H9 (cell line): ENCODE measurements around the gene PLXNA4. TPM values are rescaled to one million over a fixed set of nuclear protein-coding genes. Genes with fewer than 3 reads are reported as not detected.

Experiments used
- DNase-seq: peaks from one replicate; pipeline ENCODE4 v3.0.0-alpha.2; 2017
- H2AFZ ChIP-seq: one replicate; pipeline ENCODE4 v1.6.1; 2013; ENCODE audit warnings: mild to moderate bottlenecking, low read length, control low read depth, moderate library complexity
- H2AK5ac ChIP-seq: 2 replicates; pipeline ENCODE4 v1.6.1; 2013; ENCODE audit warnings: low read length, control low read depth, mixed read lengths; ENCODE audit not compliant: insufficient read length
- H2BK120ac ChIP-seq: one replicate; pipeline ENCODE4 v1.6.1; 2013; ENCODE audit warnings: low read depth, mild to moderate bottlenecking, low read length, control low read depth, inconsistent platforms; ENCODE audit not compliant: poor library complexity, severe bottlenecking
- H2BK12ac ChIP-seq: 2 replicates; pipeline ENCODE4 v1.6.1; 2013; ENCODE audit warnings: low read length, control low read depth, mixed read lengths, low read depth; ENCODE audit not compliant: insufficient read length
- H2BK15ac ChIP-seq: 2 replicates; pipeline ENCODE4 v1.6.1; 2013; ENCODE audit warnings: low read depth, low read length, control low read depth
- H2BK20ac ChIP-seq: one replicate; pipeline ENCODE4 v1.6.1; 2013; ENCODE audit warnings: low read depth, mild to moderate bottlenecking, low read length, control low read depth, inconsistent platforms; ENCODE audit not compliant: poor library complexity, severe bottlenecking
- H2BK5ac ChIP-seq: 2 replicates; pipeline ENCODE4 v1.6.1; 2013; ENCODE audit warnings: low read length, control low read depth, mixed read lengths; ENCODE audit not compliant: insufficient read length
- H3K14ac ChIP-seq: 2 replicates; pipeline ENCODE4 v1.6.1; 2013; ENCODE audit warnings: low read length, control low read depth; ENCODE audit not compliant: insufficient read depth
- H3K18ac ChIP-seq: 2 replicates; pipeline ENCODE4 v1.6.1; 2013; ENCODE audit warnings: low read depth, mild to moderate bottlenecking, mixed read lengths, low read length, control low read depth; ENCODE audit not compliant: insufficient read length
- H3K23ac ChIP-seq: 2 replicates; pipeline ENCODE4 v1.6.1; 2013; ENCODE audit warnings: low read length, control low read depth, mixed read lengths, low read depth; ENCODE audit not compliant: insufficient read length
- H3K23me2 ChIP-seq: 2 replicates; pipeline ENCODE4 v1.6.1; 2013; ENCODE audit warnings: low read depth, mild to moderate bottlenecking, mixed read lengths, low read length, control low read depth; ENCODE audit not compliant: insufficient read length, poor library complexity, severe bottlenecking
- H3K27ac ChIP-seq: 2 replicates; pipeline ENCODE4 v1.5.1; 2013; ENCODE audit warnings: low read length, control low read depth, mixed read lengths, low read depth; ENCODE audit not compliant: insufficient read length
- H3K27me3 ChIP-seq: 2 replicates; pipeline ENCODE4 v1.6.1; 2013; ENCODE audit warnings: low read length, control low read depth, inconsistent platforms; ENCODE audit not compliant: insufficient read depth
- H3K4ac ChIP-seq: 2 replicates; pipeline ENCODE4 v1.6.1; 2013; ENCODE audit warnings: low read depth, mild to moderate bottlenecking, control low read depth, inconsistent platforms, low read length, moderate library complexity
- H3K4me1 ChIP-seq: 2 replicates; pipeline ENCODE4 v1.6.1; 2013; ENCODE audit warnings: low read length, control low read depth, inconsistent platforms; ENCODE audit not compliant: insufficient read depth
- H3K4me2 ChIP-seq: 2 replicates; pipeline ENCODE4 v1.6.1; 2013; ENCODE audit warnings: low read length, control low read depth, mixed read lengths; ENCODE audit not compliant: insufficient read length, insufficient read depth
- H3K56ac ChIP-seq: 2 replicates; pipeline ENCODE4 v1.6.1; 2013; ENCODE audit warnings: low read depth, mild to moderate bottlenecking, mixed read lengths, low read length, control low read depth; ENCODE audit not compliant: insufficient read length
- H3K79me1 ChIP-seq: 2 replicates; pipeline ENCODE4 v1.6.1; 2013; ENCODE audit warnings: low read depth, mild to moderate bottlenecking, moderate library complexity, low read length, control low read depth, inconsistent platforms; ENCODE audit not compliant: insufficient read depth, poor library complexity, severe bottlenecking
- H3K79me2 ChIP-seq: 2 replicates; pipeline ENCODE4 v1.6.1; 2013; ENCODE audit warnings: low read length, control low read depth, inconsistent platforms; ENCODE audit not compliant: insufficient read depth
- H3K9ac ChIP-seq: 2 replicates; pipeline ENCODE4 v1.6.1; 2013; ENCODE audit warnings: low read length, control low read depth, mixed read lengths; ENCODE audit not compliant: insufficient read length; ENCODE audit errors: extremely low read depth
- H3K9me3 ChIP-seq: one replicate; pipeline ENCODE4 v1.6.1; 2013; ENCODE audit warnings: low read depth, low read length, inconsistent platforms; ENCODE audit not compliant: control insufficient read depth
- H3T11ph ChIP-seq: one replicate; pipeline ENCODE4 v1.6.1; 2013; ENCODE audit warnings: mild to moderate bottlenecking, low read length, control low read depth, inconsistent platforms
- H4K20me1 ChIP-seq: one replicate; pipeline ENCODE4 v1.6.1; 2013; ENCODE audit not compliant: control insufficient read depth, insufficient read length, insufficient read depth
- H4K5ac ChIP-seq: 2 replicates; pipeline ENCODE4 v1.6.1; 2013; ENCODE audit warnings: low read depth, mild to moderate bottlenecking, mixed read lengths, low read length, control low read depth; ENCODE audit not compliant: insufficient read length
- H4K8ac ChIP-seq: replicated peaks from 2 replicates; pipeline ENCODE4 v1.6.1; 2013; ENCODE audit warnings: low read length, control low read depth, mixed read lengths, low read depth; ENCODE audit not compliant: insufficient read length
- H4K91ac ChIP-seq: 2 replicates; pipeline ENCODE4 v1.6.1; 2013; ENCODE audit warnings: low read depth, mild to moderate bottlenecking, moderate library complexity, mixed read lengths, low read length, control low read depth; ENCODE audit not compliant: insufficient read length
- H3K27ac Mint-ChIP-seq, 3 experiments: 2 replicates in 2 of 3; 3 replicates in 1 of 3; pipeline ENCODE4 v1.8.0; 2020 to 2021; ENCODE audit warnings: mixed read lengths in 3 of 3, mild to moderate bottlenecking in 1 of 3, moderate library complexity in 1 of 3
- H3K27me3 Mint-ChIP-seq: 2 replicates; pipeline ENCODE4 v1.8.0; 2021; ENCODE audit warnings: low read depth, mild to moderate bottlenecking, moderate library complexity, mixed read lengths
- H3K36me3 Mint-ChIP-seq, 3 experiments: 2 replicates in 2 of 3; 3 replicates in 1 of 3; pipeline ENCODE4 v1.8.0; 2020 to 2021; ENCODE audit warnings: low read depth in 3 of 3, mixed read lengths in 3 of 3; ENCODE audit not compliant: insufficient read depth in 1 of 3
- H3K4me1 Mint-ChIP-seq, 2 experiments: 2 replicates each; pipeline ENCODE4 v1.8.0; 2020; ENCODE audit warnings: mixed read lengths in 2 of 2
- H3K4me3 Mint-ChIP-seq, 2 experiments: 2 replicates in 1 of 2; 3 replicates in 1 of 2; pipeline ENCODE4 v1.8.0; 2020 to 2021; ENCODE audit warnings: mild to moderate bottlenecking in 2 of 2, mixed read lengths in 2 of 2, moderate library complexity in 1 of 2
- H3K9me3 Mint-ChIP-seq, 2 experiments: 2 replicates in 1 of 2; 3 replicates in 1 of 2; pipeline ENCODE4 v1.8.0; 2020; ENCODE audit warnings: mild to moderate bottlenecking in 2 of 2, mixed read lengths in 2 of 2, moderate library complexity in 1 of 2
- CTCF ChIP-seq: fragments of 200-600 bp; sonication (generic); conservative IDR thresholded peaks from 3 replicates; pipeline ENCODE4 v1.8.0; 2021; ENCODE audit warnings: antibody characterized with exemption, mild to moderate bottlenecking
- WGBS: extraction: QIAGEN DNeasy Blood & Tissue Kit; methylation state at CpG from one replicate; pipeline ENCODE4 v1.1.7; 2013; ENCODE audit warnings: missing lambda C conversion rate, low lambda C conversion rate, mixed read lengths; ENCODE audit not compliant: insufficient read length; ENCODE audit errors: extremely low coverage; 5-methylcytosine and 5-hydroxymethylcytosine counted together
- total RNA-seq: library from RNA; stranded (reverse); gene quantifications from 2 replicates; pipeline ENCODE4 v1.2.1, GENCODE V29; 2021

PLXNA4 gene
- total RNA-seq, 1 experiment from 2014 or later: 0.35 TPM

GRCh38 chr7:132371948-132372347 lies 204.3 kb downstream of the PLXNA4 start:
- Histone ChIP-seq H2BK15ac (no peak overlapping the region), H3K27me3 (no peaks in the 10 kb centered on the region), H2AFZ (no peak overlapping the region), H3K9ac (no peak overlapping the region), H3K79me1 (no peaks in the 10 kb centered on the region), H3K79me2 (no peaks in the 10 kb centered on the region), H3K56ac (no peak overlapping the region), H2BK5ac (no peak overlapping the region), H3K27ac (no peak overlapping the region), H3K4ac (no peak overlapping the region), H3T11ph (no peak overlapping the region), H3K18ac (no peak overlapping the region), H3K14ac (no peak overlapping the region), H2AK5ac (no peak overlapping the region), H4K20me1 (no peaks in the 10 kb centered on the region), H3K9me3 (no peaks in the 10 kb centered on the region), H2BK12ac (no peak overlapping the region), H2BK20ac (no peak overlapping the region), H3K23me2 (no peaks in the 10 kb centered on the region), H3K4me1 (no peaks in the 10 kb centered on the region), H4K5ac (no peak overlapping the region), H3K23ac (no peak overlapping the region), H4K8ac (no peak overlapping the region), H3K4me2 (no peak overlapping the region), H2BK120ac (no peak overlapping the region), H4K91ac (no peak overlapping the region)
- WGBS: no CpG with 5 or more reads among the region's 3 CpGs
- H3K36me3 Mint-ChIP-seq: no peaks in the 10 kb centered on the region; a peak in 2 of 7 replicates
- peaks cover 36% of the 10 kb centered on the region for H3K27me3 Mint-ChIP-seq
- H3K9me3 Mint-ChIP-seq: no peaks in the 10 kb centered on the region
- no peak for DNase-seq
- H3K4me1 Mint-ChIP-seq: peaks cover 6 to 7% of the 10 kb centered on the region in 2 experiments
- no peak overlapping the region for H3K4me3 Mint-ChIP-seq
- H3K27ac Mint-ChIP-seq: no peak overlapping the region
- TF ChIP-seq CTCF: no peak
